ENCODE measurements around the gene TTLL1.

DNA sequence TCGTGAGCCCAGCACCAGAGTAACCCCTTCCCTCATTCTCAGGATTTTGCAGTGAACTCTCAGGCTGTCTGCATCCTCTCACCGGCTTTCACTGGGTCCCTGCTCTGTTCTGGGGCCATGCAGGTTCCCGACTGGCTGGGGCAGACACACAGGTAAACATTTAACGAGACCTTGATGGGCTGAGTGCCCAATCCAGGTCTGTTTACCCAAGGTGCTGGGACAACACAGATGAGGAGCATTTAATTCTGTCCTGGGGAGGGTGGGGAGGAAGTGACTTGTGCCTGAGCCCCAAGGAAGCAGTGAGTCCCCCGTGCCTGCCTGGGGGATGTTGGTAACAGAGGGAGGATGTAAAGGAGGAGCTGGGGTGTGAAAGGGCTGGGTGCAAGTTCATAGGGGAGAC lies 25.8 kb upstream of the TTLL1 start:
- TF ChIP-seq GATA2 (IDR thresholded peaks at IDR 0.05; ENCODE audit: low read depth, low read length) (no peak), GATA3 (IDR thresholded peaks at IDR 0.05; ENCODE audit: low read depth, low read length) (no peak)
